SU-DHL-6 (cell line): Measurements from ENCODE around the gene SPTBN1.

Experiments used
- EZH2phosphoT487 ChIP-seq: fragments of 200-600 bp; sonication (generic), shearing (Covaris generic); conservative IDR thresholded peaks from 2 replicates; pipeline ENCODE4 v1.6.1; 2018; ENCODE audit warnings: mild to moderate bottlenecking, antibody characterized with exemption, low read length, moderate library complexity, mixed read lengths
- TF ChIP-seq, protein P1 (sequence below): fragments of 200-600 bp; sonication (generic); IDR thresholded peaks from one replicate; pipeline ENCODE4 v1.5.1; 2017; ENCODE audit warnings: antibody characterized with exemption, mild to moderate bottlenecking, low read length, moderate library complexity; ENCODE audit not compliant: insufficient read depth, poor library complexity, severe bottlenecking

- TF ChIP-seq EZH2phosphoT487: no peak
- TF ChIP-seq, protein P1, sequence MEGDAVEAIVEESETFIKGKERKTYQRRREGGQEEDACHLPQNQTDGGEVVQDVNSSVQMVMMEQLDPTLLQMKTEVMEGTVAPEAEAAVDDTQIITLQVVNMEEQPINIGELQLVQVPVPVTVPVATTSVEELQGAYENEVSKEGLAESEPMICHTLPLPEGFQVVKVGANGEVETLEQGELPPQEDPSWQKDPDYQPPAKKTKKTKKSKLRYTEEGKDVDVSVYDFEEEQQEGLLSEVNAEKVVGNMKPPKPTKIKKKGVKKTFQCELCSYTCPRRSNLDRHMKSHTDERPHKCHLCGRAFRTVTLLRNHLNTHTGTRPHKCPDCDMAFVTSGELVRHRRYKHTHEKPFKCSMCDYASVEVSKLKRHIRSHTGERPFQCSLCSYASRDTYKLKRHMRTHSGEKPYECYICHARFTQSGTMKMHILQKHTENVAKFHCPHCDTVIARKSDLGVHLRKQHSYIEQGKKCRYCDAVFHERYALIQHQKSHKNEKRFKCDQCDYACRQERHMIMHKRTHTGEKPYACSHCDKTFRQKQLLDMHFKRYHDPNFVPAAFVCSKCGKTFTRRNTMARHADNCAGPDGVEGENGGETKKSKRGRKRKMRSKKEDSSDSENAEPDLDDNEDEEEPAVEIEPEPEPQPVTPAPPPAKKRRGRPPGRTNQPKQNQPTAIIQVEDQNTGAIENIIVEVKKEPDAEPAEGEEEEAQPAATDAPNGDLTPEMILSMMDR: no peak
These were observed 79.6 kb downstream of the SPTBN1 start for GRCh38 chr2:54535599-54536195.
